HepG2 (cell line): ENCODE data around the gene PIGV. TPM values are rescaled to one million over a fixed set of nuclear protein-coding genes. Genes with fewer than 3 reads are reported as not detected.

Experiments
- ARNT ChIP-seq: fragments of 450-650 bp; IDR thresholded peaks from 2 replicates; pipeline ENCODE4 v1.6.1; 2017
- ATF4 ChIP-seq, 2 experiments: fragments of 450-650 bp in 1 of 2; sonication (generic) in 1 of 2; formaldehyde crosslinking; IDR thresholded peaks; 2 replicates each; pipeline versions ENCODE4 v1.5.0 to v1.8.0; 2020 to 2022; ENCODE audit warnings: mild to moderate bottlenecking in 1 of 2, missing genetic modification reagents in 1 of 2
- ATF5 ChIP-seq: sonication (generic); formaldehyde crosslinking; IDR thresholded peaks from 2 replicates; pipeline ENCODE4 v1.4.0; 2020; ENCODE audit warnings: mild to moderate bottlenecking, low read depth, missing genetic modification reagents
- FOXO1 ChIP-seq: sonication (generic); formaldehyde crosslinking; IDR thresholded peaks from 2 replicates; pipeline ENCODE4 v1.4.0; 2020; ENCODE audit warnings: missing genetic modification reagents
- GFI1 ChIP-seq: sonication (generic); formaldehyde crosslinking; IDR thresholded peaks from 2 replicates; pipeline ENCODE4 v1.5.0; 2020; ENCODE audit warnings: missing genetic modification reagents, mild to moderate bottlenecking, borderline replicate concordance
- KDM3A ChIP-seq: IDR thresholded peaks from 2 replicates; pipeline ENCODE4 v1.6.1; 2018; ENCODE audit warnings: low read depth, missing compliant biosample characterization
- MAF1 ChIP-seq: sonication (generic); formaldehyde crosslinking; IDR thresholded peaks from 2 replicates; pipeline ENCODE4 v1.5.0; 2020; ENCODE audit warnings: missing genetic modification reagents, borderline replicate concordance
- MED13 ChIP-seq: sonication (generic); formaldehyde crosslinking; IDR thresholded peaks from 2 replicates; pipeline ENCODE4 v1.5.0; 2020; ENCODE audit warnings: missing genetic modification reagents
- MXD4 ChIP-seq: IDR thresholded peaks from 2 replicates; pipeline ENCODE4 v1.6.1; 2016; ENCODE audit warnings: mild to moderate bottlenecking, missing biosample characterization, missing genetic modification reagents
- PAF1 ChIP-seq: IDR thresholded peaks from 2 replicates; pipeline ENCODE4 v1.6.1; 2016; ENCODE audit warnings: missing genetic modification reagents, missing compliant biosample characterization
- PHF20 ChIP-seq: sonication (generic); formaldehyde crosslinking; IDR thresholded peaks from 2 replicates; pipeline ENCODE4 v1.5.0; 2020; ENCODE audit warnings: mild to moderate bottlenecking, missing genetic modification reagents
- REPIN1 ChIP-seq: sonication (generic); formaldehyde crosslinking; IDR thresholded peaks from 2 replicates; pipeline ENCODE4 v1.8.0; 2022; ENCODE audit warnings: missing genetic modification reagents, low read depth, mild to moderate bottlenecking, borderline replicate concordance
- RNF219 ChIP-seq: sonication (generic); formaldehyde crosslinking; IDR thresholded peaks from 2 replicates; pipeline ENCODE4 v1.5.0; 2020; ENCODE audit warnings: mild to moderate bottlenecking, missing genetic modification reagents
- SETDB1 ChIP-seq: sonication (generic); formaldehyde crosslinking; IDR thresholded peaks from 2 replicates; pipeline ENCODE4 v1.5.1; 2020; ENCODE audit warnings: missing genetic modification reagents, mild to moderate bottlenecking, borderline replicate concordance
- ZBTB34 ChIP-seq: sonication (generic); formaldehyde crosslinking; IDR thresholded peaks from 2 replicates; pipeline ENCODE4 v1.8.0; 2022; ENCODE audit warnings: mild to moderate bottlenecking, missing genetic modification reagents
- ZEB1 ChIP-seq: IDR thresholded peaks from 2 replicates; pipeline ENCODE4 v1.6.1; 2012; ENCODE audit warnings: mild to moderate bottlenecking, low read depth, inconsistent platforms; ENCODE audit not compliant: insufficient replicate concordance
- ZNF205 ChIP-seq: IDR thresholded peaks from 2 replicates; pipeline ENCODE4 v1.6.1; 2018; ENCODE audit warnings: missing biosample characterization, missing genetic modification reagents
- ZNF350 ChIP-seq: sonication (generic); formaldehyde crosslinking; IDR thresholded peaks from 2 replicates; pipeline ENCODE4 v1.4.0; 2020; ENCODE audit warnings: mild to moderate bottlenecking, low read depth, missing genetic modification reagents, borderline replicate concordance
- ZNF432 ChIP-seq: sonication (generic); formaldehyde crosslinking; IDR thresholded peaks from 2 replicates; pipeline ENCODE4 v1.5.0; 2020; ENCODE audit warnings: missing genetic modification reagents, mild to moderate bottlenecking, borderline replicate concordance
- ZNF777 ChIP-seq: sonication (generic); formaldehyde crosslinking; IDR thresholded peaks from 2 replicates; pipeline ENCODE4 v1.4.0; 2020; ENCODE audit warnings: missing genetic modification reagents
- polyA plus RNA-seq, 8 experiments: library from polyadenylated mRNA; depleted of rRNA in 3 of 8; stranded (reverse) in 7 of 8; unstranded in 1 of 8; fragments of >200 nt; fragmentation: Illumina TruSeq in 4 of 8; extraction: Trizol in 4 of 8; gene quantifications; 2 replicates each; pipeline versions ENCODE4 v1.2.1 to v1.2.3, GENCODE V29; 2011 to 2016; ENCODE audit warnings: low read depth in 4 of 8, missing spikeins in 1 of 8, mixed read lengths in 1 of 8; ENCODE audit not compliant: insufficient read depth in 1 of 8
- total RNA-seq, 5 experiments: library from RNA; depleted of rRNA; stranded (reverse); fragments of >200 nt; fragmentation: Illumina TruSeq; extraction: Trizol; gene quantifications; 2 replicates each; pipeline ENCODE4 v1.2.3, GENCODE V29; 2016; ENCODE audit warnings: low read depth in 1 of 5
- TF ChIP-seq, protein P1 (sequence below): sonication (generic); formaldehyde crosslinking; IDR thresholded peaks from 2 replicates; pipeline ENCODE4 v1.4.0; 2020; ENCODE audit warnings: mild to moderate bottlenecking, missing genetic modification reagents
- TF ChIP-seq, protein P2 (sequence below): sonication (generic); formaldehyde crosslinking; IDR thresholded peaks from 2 replicates; pipeline ENCODE4 v1.5.0; 2020; ENCODE audit warnings: mild to moderate bottlenecking, missing genetic modification reagents, borderline replicate concordance

Gene PIGV
- total and polyA plus RNA-seq, 2 of the 13 experiments (the other 11 are each of a cell fraction or from before 2014, with no cell fraction given) = 13.5 to 22.7 TPM

- TF ChIP-seq RNF219 (CRISPR knock-in tag) = no peak
- TF ChIP-seq ATF4 (CRISPR knock-in tag; IDR thresholded peaks at IDR 0.05) = no peak
- peak; percentile 59; the same call in 1 of the 2 replicates for TF ChIP-seq MXD4 (CRISPR knock-in tag)
- no peak for TF ChIP-seq MAF1
- no peak for TF ChIP-seq KDM3A (CRISPR knock-in tag)
- TF ChIP-seq ZEB1 = no peak
- TF ChIP-seq, protein P1, sequence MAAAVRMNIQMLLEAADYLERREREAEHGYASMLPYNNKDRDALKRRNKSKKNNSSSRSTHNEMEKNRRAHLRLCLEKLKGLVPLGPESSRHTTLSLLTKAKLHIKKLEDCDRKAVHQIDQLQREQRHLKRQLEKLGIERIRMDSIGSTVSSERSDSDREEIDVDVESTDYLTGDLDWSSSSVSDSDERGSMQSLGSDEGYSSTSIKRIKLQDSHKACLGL (CRISPR knock-in tag) = no peak
- TF ChIP-seq ATF5 (CRISPR knock-in tag) = no peak
- TF ChIP-seq GFI1 (CRISPR knock-in tag) = no peak; the same call in 1 of the 2 replicates
- no peak for TF ChIP-seq ZNF777 (CRISPR knock-in tag)
- TF ChIP-seq ARNT = no peak
- TF ChIP-seq, protein P2, sequence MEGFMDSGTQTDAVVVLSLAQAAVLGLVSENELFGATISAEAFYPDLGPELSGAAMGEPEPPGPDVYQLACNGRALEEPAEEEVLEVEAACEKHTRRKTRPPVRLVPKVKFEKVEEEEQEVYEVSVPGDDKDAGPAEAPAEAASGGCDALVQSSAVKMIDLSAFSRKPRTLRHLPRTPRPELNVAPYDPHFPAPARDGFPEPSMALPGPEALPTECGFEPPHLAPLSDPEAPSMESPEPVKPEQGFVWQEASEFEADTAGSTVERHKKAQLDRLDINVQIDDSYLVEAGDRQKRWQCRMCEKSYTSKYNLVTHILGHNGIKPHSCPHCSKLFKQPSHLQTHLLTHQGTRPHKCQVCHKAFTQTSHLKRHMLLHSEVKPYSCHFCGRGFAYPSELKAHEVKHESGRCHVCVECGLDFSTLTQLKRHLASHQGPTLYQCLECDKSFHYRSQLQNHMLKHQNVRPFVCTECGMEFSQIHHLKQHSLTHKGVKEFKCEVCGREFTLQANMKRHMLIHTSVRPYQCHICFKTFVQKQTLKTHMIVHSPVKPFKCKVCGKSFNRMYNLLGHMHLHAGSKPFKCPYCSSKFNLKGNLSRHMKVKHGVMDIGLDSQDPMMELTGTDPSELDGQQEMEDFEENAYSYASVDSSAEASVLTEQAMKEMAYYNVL (CRISPR knock-in tag) = no peak
- no peak for TF ChIP-seq PHF20 (CRISPR knock-in tag)
- no peak for TF ChIP-seq REPIN1
- no peak for TF ChIP-seq SETDB1 (CRISPR knock-in tag)
- 0 out of 2 replicates have a peak, but pooled peaks have one; percentile 30 for TF ChIP-seq ZNF205
- no peak for TF ChIP-seq ZNF432 (CRISPR knock-in tag)
- TF ChIP-seq ZNF350 (CRISPR knock-in tag) = peak; percentile 58; the same call in 1 of the 2 replicates
- peak; percentile 73 for TF ChIP-seq FOXO1 (CRISPR knock-in tag)
- no peak for TF ChIP-seq PAF1 (CRISPR knock-in tag)
- no peak for TF ChIP-seq MED13 (CRISPR knock-in tag)
- no peak for TF ChIP-seq ZBTB34 (CRISPR knock-in tag)
These were observed 51.0 kb downstream of the PIGV start (continued) for GRCh38 chr1:26838474-26839338.
